Lower lobe of right lung (tissue), 2 donors: Measurements from ENCODE around the gene FOXO6. TPM values are rescaled to one million over a fixed set of nuclear protein-coding genes. Genes with fewer than 3 reads are reported as not detected.

Source experiments
- ATAC-seq, 2 donors: fragments of 200-7000 bp; cut with Tn5 transposase; one replicate each; pipeline ENCODE4 v1.9.1; 2020 to 2022; ENCODE audit warnings: mild to moderate bottlenecking in 2 of 2, moderate library complexity in 2 of 2
- DNase-seq: peaks from one replicate; pipeline ENCODE4 v3.0.0-alpha.2; 2020
- H3K27ac ChIP-seq: fragments of 200-600 bp; one replicate; pipeline ENCODE4 v1.8.0; 2022
- H3K27me3 ChIP-seq: fragments of 200-600 bp; one replicate; pipeline ENCODE4 v1.8.0; 2022; ENCODE audit warnings: low read depth
- H3K36me3 ChIP-seq: fragments of 200-600 bp; one replicate; pipeline ENCODE4 v1.8.0; 2022; ENCODE audit warnings: mild to moderate bottlenecking
- H3K4me1 ChIP-seq: fragments of 200-600 bp; one replicate; pipeline ENCODE4 v1.8.0; 2022
- H3K4me3 ChIP-seq: fragments of 200-600 bp; one replicate; pipeline ENCODE4 v1.8.0; 2022; ENCODE audit warnings: mild to moderate bottlenecking
- H3K9me3 ChIP-seq: fragments of 200-600 bp; one replicate; pipeline ENCODE4 v1.8.0; 2022
- intact Hi-C: fragments of 100-400 bp; cut with DNase I; formaldehyde crosslinking; loops from one replicate; pipeline ENCODE4 v1.11.0; 2022
- total RNA-seq: library from RNA; stranded (reverse); fragmentation: NEBNext Ultra II Directional; extraction: Animal tissue kit (Norgen Biotek cat#: 25700); gene quantifications from one replicate; pipeline ENCODE4 v1.2.1, GENCODE V29; 2021
- TF ChIP-seq, protein P1 (sequence below): fragments of 200-600 bp; IDR thresholded peaks from one replicate; pipeline ENCODE4 v1.8.0; 2022; ENCODE audit warnings: antibody characterized with exemption, mild to moderate bottlenecking
- donor health status: DM: no; HTN: yes; CAD: no; lungs with severe emphysema.

FOXO6 gene
- total RNA-seq, 1 donor from 2014 or later, result 0.92 TPM

DNA sequence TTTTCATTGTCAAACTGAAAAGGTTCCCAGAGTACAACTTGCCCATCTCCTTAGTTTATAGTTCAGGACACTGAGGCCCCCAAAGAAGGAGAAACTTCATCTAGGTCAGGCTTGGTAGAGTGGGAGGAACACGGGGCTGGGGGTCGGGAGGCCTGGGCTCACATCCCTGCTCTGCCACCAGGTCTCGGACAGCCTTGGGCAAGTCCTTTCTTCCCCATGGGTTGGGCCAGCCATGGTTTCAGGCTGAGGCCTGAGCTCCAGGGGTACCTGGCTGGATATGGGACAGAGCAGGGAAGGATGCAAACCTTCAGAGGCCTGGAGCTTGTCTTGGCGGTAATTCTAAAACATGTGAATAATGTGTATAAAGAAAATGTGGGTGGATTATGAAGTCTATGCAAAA is 17.0 kb downstream of the FOXO6 start:
- Histone ChIP-seq H3K36me3 (no peaks in the 10 kb centered on the region), H3K27ac (no peak overlapping the region), H3K9me3 (no peaks in the 10 kb centered on the region), H3K4me1 (peaks cover 18% of the 10 kb centered on the region), H3K4me3 (no peak overlapping the region), H3K27me3 (peaks cover 24% of the 10 kb centered on the region)
- DNase-seq (no peak), ATAC-seq (no peak)
- intact Hi-C loops, result no loop called here
- TF ChIP-seq, protein P1, sequence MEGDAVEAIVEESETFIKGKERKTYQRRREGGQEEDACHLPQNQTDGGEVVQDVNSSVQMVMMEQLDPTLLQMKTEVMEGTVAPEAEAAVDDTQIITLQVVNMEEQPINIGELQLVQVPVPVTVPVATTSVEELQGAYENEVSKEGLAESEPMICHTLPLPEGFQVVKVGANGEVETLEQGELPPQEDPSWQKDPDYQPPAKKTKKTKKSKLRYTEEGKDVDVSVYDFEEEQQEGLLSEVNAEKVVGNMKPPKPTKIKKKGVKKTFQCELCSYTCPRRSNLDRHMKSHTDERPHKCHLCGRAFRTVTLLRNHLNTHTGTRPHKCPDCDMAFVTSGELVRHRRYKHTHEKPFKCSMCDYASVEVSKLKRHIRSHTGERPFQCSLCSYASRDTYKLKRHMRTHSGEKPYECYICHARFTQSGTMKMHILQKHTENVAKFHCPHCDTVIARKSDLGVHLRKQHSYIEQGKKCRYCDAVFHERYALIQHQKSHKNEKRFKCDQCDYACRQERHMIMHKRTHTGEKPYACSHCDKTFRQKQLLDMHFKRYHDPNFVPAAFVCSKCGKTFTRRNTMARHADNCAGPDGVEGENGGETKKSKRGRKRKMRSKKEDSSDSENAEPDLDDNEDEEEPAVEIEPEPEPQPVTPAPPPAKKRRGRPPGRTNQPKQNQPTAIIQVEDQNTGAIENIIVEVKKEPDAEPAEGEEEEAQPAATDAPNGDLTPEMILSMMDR, result no peak

DNA sequence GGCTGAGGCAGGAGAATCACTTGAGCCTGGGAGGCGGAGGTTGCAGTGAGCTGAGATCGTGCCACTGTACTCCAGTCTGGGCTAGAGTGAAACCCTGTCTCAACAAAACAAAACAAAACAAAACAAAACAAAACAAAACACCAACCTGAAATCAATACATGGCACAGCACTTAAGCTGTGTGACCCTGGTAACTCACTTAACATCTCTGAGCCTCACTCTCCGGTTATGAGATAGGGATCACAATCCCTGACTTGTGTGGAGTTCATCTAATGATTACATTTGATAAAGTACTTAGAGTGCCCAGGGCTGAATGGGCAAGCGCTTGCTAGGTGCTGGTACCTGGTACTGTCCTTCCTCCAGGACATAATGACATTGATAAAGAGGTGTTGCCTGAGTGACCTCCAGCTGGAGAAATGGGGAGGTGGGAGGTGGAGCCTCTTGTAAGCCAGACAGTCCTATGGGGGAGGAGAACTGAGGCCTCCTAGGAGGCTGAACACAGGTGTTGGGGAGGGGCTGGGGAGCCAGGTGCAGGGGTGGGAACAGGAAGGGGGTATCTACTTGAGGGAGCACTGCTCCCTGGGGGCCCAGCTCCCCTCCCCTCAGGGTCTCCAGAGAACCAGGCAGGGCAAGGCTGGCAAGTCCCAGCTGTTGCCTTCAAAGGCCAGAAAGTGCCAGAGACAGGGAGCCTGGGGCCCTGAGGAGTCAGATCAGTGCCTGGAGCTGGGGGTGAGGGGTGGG is 17.9 kb downstream of the FOXO6 start:
- Histone ChIP-seq H3K27ac (no peak overlapping the region), H3K4me3 (no peak overlapping the region), H3K27me3 (peaks cover 27% of the 10 kb centered on the region), H3K9me3 (no peaks in the 10 kb centered on the region), H3K36me3 (no peaks in the 10 kb centered on the region), H3K4me1 (peaks cover 22% of the 10 kb centered on the region)
- DNase-seq (no peak), ATAC-seq (no peak)
- TF ChIP-seq, protein P1, result no peak
- intact Hi-C loops, result no loop called here

DNA sequence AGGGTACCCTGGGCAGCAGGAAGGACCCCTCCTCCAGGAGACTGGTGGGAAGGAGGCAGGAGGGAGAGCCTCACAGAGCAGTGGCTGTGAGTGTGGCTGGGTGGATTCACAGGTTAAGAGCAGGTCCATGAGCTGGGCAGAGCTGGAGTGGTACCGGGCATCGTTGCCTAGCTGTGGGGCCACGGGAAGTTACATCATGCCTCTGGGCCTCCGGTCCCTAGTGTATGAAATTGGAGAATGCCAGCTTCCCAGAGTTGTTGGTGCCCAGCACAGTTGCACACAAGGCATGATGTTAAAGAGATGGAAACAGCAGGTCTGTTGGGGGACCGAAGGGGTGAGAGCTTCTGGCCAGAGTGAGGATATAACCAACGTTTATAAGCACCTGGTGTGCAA is 18.5 kb downstream of the FOXO6 start:
- no peak overlapping the region for H3K4me3 ChIP-seq
- peaks cover 27% of the 10 kb centered on the region for H3K27me3 ChIP-seq
- intact Hi-C loops, result no loop called here
- H3K4me1 ChIP-seq, result peaks cover 22% of the 10 kb centered on the region
- TF ChIP-seq, protein P1, result no peak
- DNase-seq, result no peak
- no peaks in the 10 kb centered on the region for H3K9me3 ChIP-seq
- H3K27ac ChIP-seq, result no peak overlapping the region
- ATAC-seq, result no peak
- H3K36me3 ChIP-seq, result no peaks in the 10 kb centered on the region

DNA sequence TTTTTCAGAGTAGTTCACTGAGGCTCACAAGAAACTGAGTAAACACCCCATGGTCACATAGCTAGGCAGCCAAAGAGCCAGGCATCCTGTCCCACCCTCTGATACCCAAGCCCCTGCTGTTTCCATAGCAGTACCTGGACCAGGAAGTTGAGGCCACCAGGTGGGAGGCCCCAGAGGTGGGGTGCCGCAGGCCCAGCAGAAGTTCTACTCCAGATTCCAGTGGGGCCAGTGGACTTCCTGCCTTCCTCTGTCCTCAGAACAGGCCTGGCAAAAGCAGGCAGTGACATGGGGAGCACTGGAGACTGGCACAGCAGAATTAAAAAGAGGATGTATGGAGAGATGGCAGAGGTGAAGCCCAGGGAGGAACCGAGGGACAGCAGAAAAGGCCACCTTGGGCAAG is 19.0 kb downstream of the FOXO6 start:
- no peaks in the 10 kb centered on the region for H3K9me3 ChIP-seq
- DNase-seq, result no peak
- TF ChIP-seq, protein P1, result no peak
- intact Hi-C loops, result no loop called here
- H3K27me3 ChIP-seq, result peaks cover 30% of the 10 kb centered on the region
- no peak overlapping the region for H3K27ac ChIP-seq
- no peak for ATAC-seq
- H3K4me3 ChIP-seq, result no peak overlapping the region
- H3K4me1 ChIP-seq, result peaks cover 22% of the 10 kb centered on the region
- no peaks in the 10 kb centered on the region for H3K36me3 ChIP-seq

DNA sequence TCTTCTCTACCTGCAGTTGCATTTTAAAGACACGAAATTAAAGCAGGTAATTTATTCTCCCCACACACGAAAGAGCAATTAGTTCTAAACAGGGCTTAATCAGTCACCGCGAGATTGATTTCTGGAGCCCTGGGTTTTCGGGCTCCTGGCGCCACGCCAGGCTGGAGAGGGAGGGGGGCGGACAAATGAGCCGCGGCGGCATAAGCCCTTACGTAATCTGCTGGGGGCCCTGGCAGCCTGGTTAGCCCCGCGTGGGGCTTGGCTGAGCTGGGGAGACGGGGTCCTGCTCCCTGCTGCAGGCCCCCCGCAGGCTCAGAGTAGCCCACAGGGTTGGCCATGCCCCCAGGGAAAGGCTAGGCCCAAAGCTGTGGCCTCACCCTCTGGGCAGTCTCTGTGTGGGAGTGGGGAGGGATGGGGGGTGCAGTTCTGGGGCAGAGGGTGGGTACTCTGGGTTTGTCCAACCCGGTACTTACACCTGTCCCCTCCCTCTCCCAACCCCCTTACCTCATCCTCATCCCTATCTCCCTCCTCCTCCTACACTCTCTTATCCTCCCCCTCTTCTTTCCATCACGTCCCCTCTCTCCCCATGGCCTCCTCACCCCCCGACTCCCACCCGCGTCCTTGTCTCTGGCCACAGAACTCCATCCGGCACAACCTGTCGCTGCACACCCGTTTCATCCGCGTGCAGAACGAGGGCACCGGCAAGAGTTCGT is 19.9 kb downstream of the FOXO6 start:
- peaks cover 22% of the 10 kb centered on the region for H3K4me1 ChIP-seq
- peak overlapping the region; percentile 61 for H3K4me3 ChIP-seq
- peak overlapping the region; percentile 89 for H3K27ac ChIP-seq
- no peaks in the 10 kb centered on the region for H3K9me3 ChIP-seq
- ATAC-seq (peak; percentile 13 to 18), DNase-seq (no peak)
- no peaks in the 10 kb centered on the region for H3K36me3 ChIP-seq
- intact Hi-C loops, result no loop called here
- TF ChIP-seq, protein P1, result no peak
- peaks cover 30% of the 10 kb centered on the region for H3K27me3 ChIP-seq
